BE2C (cell line): Measurements from ENCODE around the gene CAP2.

Experiments used
- DNase-seq: peaks from one replicate; pipeline ENCODE4 v3.0.0-alpha.2; 2020
- H3K27me3 ChIP-seq: fragments of 250-450 bp; sonication (Bioruptor Pico); 2 replicates; pipeline ENCODE4 v1.5.1; 2020; ENCODE audit warnings: mild to moderate bottlenecking
- H3K36me3 ChIP-seq: fragments of 250-450 bp; sonication (Bioruptor Pico); 2 replicates; pipeline ENCODE4 v1.5.1; 2020; ENCODE audit warnings: mild to moderate bottlenecking
- H3K4me1 ChIP-seq: fragments of 250-450 bp; sonication (Bioruptor Pico); 2 replicates; pipeline ENCODE4 v1.5.1; 2020
- H3K4me3 ChIP-seq: 2 replicates; pipeline ENCODE4 v1.5.1; 2011; ENCODE audit warnings: low read depth, low read length
- H3K9me3 ChIP-seq: fragments of 250-450 bp; sonication (Bioruptor Pico); 2 replicates; pipeline ENCODE4 v1.5.1; 2020
- CTCF ChIP-seq: IDR thresholded peaks from 2 replicates; pipeline ENCODE4 v1.5.1; 2012; ENCODE audit warnings: mild to moderate bottlenecking, low read depth, low read length

CAP2 gene

GRCh38 chr6:17483391-17484016 lies 90.1 kb downstream of the CAP2 start:
- Histone ChIP-seq H3K4me1 (no peaks in the 10 kb centered on the region), H3K9me3 (no peaks in the 10 kb centered on the region), H3K4me3 (no peak overlapping the region), H3K27me3 (no peaks in the 10 kb centered on the region), H3K36me3 (no peaks in the 10 kb centered on the region)
- no peak for TF ChIP-seq CTCF
- no peak for DNase-seq

- Histone ChIP-seq H3K4me1 (no peaks in the 10 kb centered on the region), H3K27me3 (no peaks in the 10 kb centered on the region), H3K9me3 (no peaks in the 10 kb centered on the region), H3K36me3 (no peaks in the 10 kb centered on the region), H3K4me3 (no peak overlapping the region)
- DNase-seq = no peak
- TF ChIP-seq CTCF = no peak
Measured at GRCh38 chr6:17484201-17484849, 90.9 kb downstream of the CAP2 start.

DNA sequence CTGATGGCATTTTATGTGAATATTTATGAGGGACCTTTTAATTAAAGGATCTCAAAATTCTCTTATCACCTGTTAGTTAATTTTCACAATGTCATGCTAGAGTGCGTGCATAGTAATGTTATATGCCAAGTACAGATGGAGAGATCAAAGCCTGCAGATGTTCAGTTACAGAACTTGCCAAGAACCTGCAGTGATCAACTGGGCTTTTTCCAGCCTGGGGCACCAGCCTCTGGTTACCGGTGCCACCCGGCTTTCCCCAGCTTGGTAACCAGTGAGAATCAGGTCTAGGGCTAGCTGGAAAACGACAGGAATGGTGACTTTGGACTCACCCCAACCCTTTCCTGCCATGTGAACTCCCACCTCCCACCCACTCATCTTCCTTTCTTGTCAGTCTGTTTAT lies 91.8 kb downstream of the CAP2 start:
- no peaks in the 10 kb centered on the region for H3K4me1 ChIP-seq
- TF ChIP-seq CTCF = no peak
- no peaks in the 10 kb centered on the region for H3K36me3 ChIP-seq
- H3K9me3 ChIP-seq = no peaks in the 10 kb centered on the region
- DNase-seq = no peak
- no peaks in the 10 kb centered on the region for H3K27me3 ChIP-seq
- H3K4me3 ChIP-seq = no peak overlapping the region

- no peak for DNase-seq
- TF ChIP-seq CTCF = no peak
- Histone ChIP-seq H3K27me3 (no peaks in the 10 kb centered on the region), H3K9me3 (no peaks in the 10 kb centered on the region), H3K4me1 (no peaks in the 10 kb centered on the region), H3K36me3 (no peaks in the 10 kb centered on the region), H3K4me3 (no peak overlapping the region)
Measured at GRCh38 chr6:17485946-17486345, 92.6 kb downstream of the CAP2 start.

- H3K9me3 ChIP-seq = no peaks in the 10 kb centered on the region
- no peaks in the 10 kb centered on the region for H3K36me3 ChIP-seq
- DNase-seq = no peak
- no peak overlapping the region for H3K4me3 ChIP-seq
- no peaks in the 10 kb centered on the region for H3K27me3 ChIP-seq
- H3K4me1 ChIP-seq = no peaks in the 10 kb centered on the region
- TF ChIP-seq CTCF = no peak
Measured at GRCh38 chr6:17486680-17487079, 93.3 kb downstream of the CAP2 start.

- no peak for DNase-seq
- H3K9me3 ChIP-seq = no peaks in the 10 kb centered on the region
- no peaks in the 10 kb centered on the region for H3K36me3 ChIP-seq
- no peak for TF ChIP-seq CTCF
- no peaks in the 10 kb centered on the region for H3K4me1 ChIP-seq
- no peak overlapping the region for H3K4me3 ChIP-seq
- H3K27me3 ChIP-seq = no peaks in the 10 kb centered on the region
Measured at GRCh38 chr6:17490724-17491123, 97.3 kb downstream of the CAP2 start.
